GM23338 (cell line): ENCODE measurements around the gene A1BG. TPM values are rescaled to one million over a fixed set of nuclear protein-coding genes. Genes with fewer than 3 reads are reported as not detected.

Source experiments
- ATAC-seq: fragments of 200-7000 bp; cut with Tn5 transposase; 3 replicates; pipeline ENCODE4 v1.9.1; 2020
- DNase-seq: peaks from one replicate; pipeline ENCODE4 v3.0.0-alpha.2; 2015; ENCODE audit warnings: low spot score
- H2AFZ ChIP-seq: fragments of 200-600 bp; sonication (generic); 2 replicates; pipeline ENCODE4 v1.8.0; 2016; ENCODE audit warnings: antibody characterized with exemption, mild to moderate bottlenecking, moderate library complexity
- H3F3A ChIP-seq: fragments of 200-600 bp; sonication (generic); replicated peaks from 2 replicates; pipeline ENCODE4 v1.8.0; 2017; ENCODE audit warnings: antibody characterized with exemption, mixed run types, low read depth
- H3K27ac ChIP-seq: fragments of 200-600 bp; sonication (generic); 2 replicates; pipeline ENCODE4 v1.6.1; 2016; ENCODE audit warnings: low read depth
- H3K27me3 ChIP-seq: fragments of 200-600 bp; sonication (generic); 2 replicates; pipeline ENCODE4 v1.8.0; 2016; ENCODE audit warnings: mild to moderate bottlenecking, mixed run types, moderate library complexity; ENCODE audit not compliant: insufficient read depth
- H3K36me3 ChIP-seq: fragments of 200-600 bp; sonication (generic); 2 replicates; pipeline ENCODE4 v1.8.0; 2016; ENCODE audit warnings: mild to moderate bottlenecking; ENCODE audit not compliant: insufficient read depth
- H3K4me1 ChIP-seq: fragments of 200-600 bp; sonication (generic); 2 replicates; pipeline ENCODE4 v1.8.0; 2016; ENCODE audit warnings: mild to moderate bottlenecking, moderate library complexity; ENCODE audit not compliant: insufficient read depth
- H3K4me2 ChIP-seq: fragments of 200-600 bp; sonication (generic); 2 replicates; pipeline ENCODE4 v1.7.1; 2017; ENCODE audit warnings: mixed run types
- H3K4me3 ChIP-seq: fragments of 200-600 bp; sonication (generic); 2 replicates; pipeline ENCODE4 v1.6.1; 2016; ENCODE audit warnings: mixed run types
- H3K79me2 ChIP-seq: fragments of 200-600 bp; sonication (generic); replicated peaks from 2 replicates; pipeline ENCODE4 v1.8.0; 2017; ENCODE audit warnings: mild to moderate bottlenecking; ENCODE audit not compliant: insufficient read depth
- H3K9me2 ChIP-seq: fragments of 200-600 bp; sonication (generic); 2 replicates; pipeline ENCODE4 v1.8.0; 2017; ENCODE audit not compliant: insufficient read depth
- H4K20me1 ChIP-seq: fragments of 200-600 bp; sonication (generic); replicated peaks from 2 replicates; pipeline ENCODE4 v1.8.0; 2017; ENCODE audit warnings: mild to moderate bottlenecking; ENCODE audit not compliant: insufficient read depth
- H3K27ac Mint-ChIP-seq: 2 replicates; pipeline ENCODE4 v1.8.0; 2020; ENCODE audit warnings: inconsistent platforms, mild to moderate bottlenecking, moderate library complexity, mixed read lengths
- H3K27me3 Mint-ChIP-seq: 3 replicates; pipeline ENCODE4 v1.8.0; 2022; ENCODE audit warnings: low read depth, mild to moderate bottlenecking, moderate library complexity, mixed read lengths, inconsistent platforms; ENCODE audit not compliant: insufficient read depth, poor library complexity
- H3K36me3 Mint-ChIP-seq: 3 replicates; pipeline ENCODE4 v1.8.0; 2021; ENCODE audit warnings: low read depth, mild to moderate bottlenecking, inconsistent platforms, moderate library complexity, mixed read lengths
- H3K4me1 Mint-ChIP-seq: 3 replicates; pipeline ENCODE4 v1.8.0; 2020; ENCODE audit warnings: mild to moderate bottlenecking, inconsistent platforms, mixed read lengths
- H3K4me3 Mint-ChIP-seq: 3 replicates; pipeline ENCODE4 v1.8.0; 2021; ENCODE audit warnings: moderate library complexity, mild to moderate bottlenecking, inconsistent platforms, mixed read lengths
- H3K9me3 Mint-ChIP-seq: 3 replicates; pipeline ENCODE4 v1.8.0; 2020; ENCODE audit warnings: moderate library complexity, mild to moderate bottlenecking, inconsistent platforms, mixed read lengths
- CREB1 ChIP-seq: fragments of 250-450 bp; sonication (Bioruptor Pico); IDR thresholded peaks from 2 replicates; pipeline ENCODE4 v1.5.0; 2020; ENCODE audit warnings: low read depth, mild to moderate bottlenecking, moderate library complexity
- ETS1 ChIP-seq: IDR thresholded peaks from 2 replicates; pipeline ENCODE4 v1.6.1; 2016; ENCODE audit warnings: antibody characterized with exemption
- EZH2 ChIP-seq: fragments of 200-600 bp; sonication (generic); IDR thresholded peaks from one replicate; pipeline ENCODE4 v1.8.0; 2017; ENCODE audit warnings: antibody characterized with exemption, mild to moderate bottlenecking, low read depth; ENCODE audit not compliant: unreplicated experiment
- EZH2phosphoT487 ChIP-seq: fragments of 200-600 bp; sonication (generic); IDR thresholded peaks from one replicate; pipeline ENCODE4 v1.8.1; 2018; ENCODE audit warnings: antibody characterized with exemption; ENCODE audit not compliant: unreplicated experiment
- JUNB ChIP-seq: IDR thresholded peaks from one replicate; pipeline ENCODE4 v1.6.1; 2016; ENCODE audit warnings: antibody characterized with exemption; ENCODE audit not compliant: unreplicated experiment
- NANOG ChIP-seq: IDR thresholded peaks from 2 replicates; pipeline ENCODE4 v1.6.1; 2016; ENCODE audit warnings: antibody characterized with exemption, borderline replicate concordance
- POLR2AphosphoS5 ChIP-seq: IDR thresholded peaks from 2 replicates; pipeline ENCODE4 v1.6.1; 2016; ENCODE audit warnings: antibody characterized with exemption, low read depth
- REST ChIP-seq: IDR thresholded peaks from one replicate; pipeline ENCODE4 v1.6.1; 2018; ENCODE audit warnings: antibody characterized with exemption; ENCODE audit not compliant: unreplicated experiment
- STAT1 ChIP-seq: IDR thresholded peaks from one replicate; pipeline ENCODE4 v1.6.1; 2016; ENCODE audit warnings: antibody characterized with exemption; ENCODE audit not compliant: unreplicated experiment
- ZNF114 ChIP-seq: fragments of 250-450 bp; sonication (Bioruptor Pico); IDR thresholded peaks from 2 replicates; pipeline ENCODE4 v1.5.0; 2020; ENCODE audit warnings: mild to moderate bottlenecking, moderate library complexity
- ZNF331 ChIP-seq: fragments of 250-450 bp; sonication (Bioruptor Pico); IDR thresholded peaks from 2 replicates; pipeline ENCODE4 v1.5.0; 2020; ENCODE audit warnings: low read depth, mild to moderate bottlenecking, moderate library complexity
- polyA plus RNA-seq: library from polyadenylated mRNA; unstranded; fragments of >200 nt; fragmentation: Nextera tagmentation; extraction: Ambion mirVana; gene quantifications from 2 replicates; pipeline ENCODE4 v1.2.1, GENCODE V29; 2016
- total RNA-seq: library from RNA; depleted of rRNA; stranded (reverse); fragments of >200 nt; shearing (Covaris generic); gene quantifications from 2 replicates; pipeline ENCODE4 v1.2.3, GENCODE V29; 2014

A1BG gene
- total and polyA plus RNA-seq, 2 experiments from 2014 or later: 17.7 to 43.5 TPM

DNA sequence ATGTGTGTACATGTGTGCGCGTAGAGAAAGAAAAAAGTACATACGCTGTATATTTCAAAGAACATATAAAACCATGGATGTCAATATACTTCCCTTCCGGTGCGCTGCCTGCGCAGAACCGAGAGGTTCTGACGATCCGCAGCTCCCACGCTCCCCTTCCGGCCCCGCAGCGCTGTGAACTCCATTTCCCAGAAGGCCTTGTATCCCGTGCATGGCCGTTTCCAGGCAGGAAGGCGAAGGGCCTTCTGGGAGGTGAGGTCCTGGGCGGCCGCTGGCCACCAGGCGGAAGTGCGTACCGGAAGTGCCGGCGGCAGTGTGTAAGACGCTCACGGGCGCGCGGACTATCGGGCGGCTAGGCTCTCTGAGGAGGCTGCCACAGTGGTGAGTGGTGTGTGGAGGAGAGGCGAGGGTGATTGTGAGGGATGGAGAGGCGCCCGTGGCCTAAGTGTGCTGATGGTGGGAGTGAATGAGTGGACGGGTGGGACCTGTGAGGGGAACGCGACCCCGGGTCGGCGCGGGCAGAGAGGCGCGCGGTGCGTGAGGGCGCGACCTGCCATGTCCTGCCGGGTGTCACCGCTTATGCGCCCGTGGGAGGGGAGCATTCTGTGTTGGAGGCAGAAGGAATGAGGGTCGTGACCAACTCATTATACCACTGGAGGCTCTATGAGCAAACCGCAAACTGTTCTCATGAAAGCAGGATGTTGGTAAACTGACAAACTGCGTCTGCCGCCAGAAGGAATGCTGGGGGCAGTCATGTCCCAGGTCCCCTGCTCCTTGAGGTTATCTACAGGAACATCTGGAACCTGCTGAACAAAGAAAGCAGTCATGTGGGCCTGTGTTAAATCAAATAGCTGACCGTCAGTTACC lies 48.0 kb downstream of the A1BG start, which contains the start of gene ERVK3-1:
Gene ERVK3-1, plus strand, starts transcription at position 313 of the 867 bp plus-strand sequence. CDS start 6,792 bp downstream, outside the sequence.
- peak; percentile 98 for ATAC-seq
- peaks cover 6% of the 10 kb centered on the region; the same call in 1 of the 2 replicates for H3K4me1 ChIP-seq
- peaks cover 8% of the 10 kb centered on the region; the same call in 1 of the 2 replicates for H3F3A ChIP-seq
- H3K36me3 Mint-ChIP-seq: peaks cover 48% of the 10 kb centered on the region
- H3K4me3 ChIP-seq: peak within 1 kb of the TSS; percentile 71
- no peaks in the 10 kb centered on the region for H3K27me3 ChIP-seq
- H3K27ac ChIP-seq: peak within 1 kb of the TSS; percentile 9; the same call in 1 of the 2 replicates
- peak within 1 kb of the TSS; percentile 97 for H3K4me3 Mint-ChIP-seq
- peak within 1 kb of the TSS; percentile 97 for H3K27ac Mint-ChIP-seq
- H3K79me2 ChIP-seq: peaks cover 15% of the 10 kb centered on the region
- no peaks in the 10 kb centered on the region for H3K9me2 ChIP-seq
- TF ChIP-seq POLR2AphosphoS5 (peak; percentile 99), CREB1 (CRISPR knock-in tag) (peak; percentile 70), STAT1 (no peak), ETS1 (peak; percentile 99)
- H3K36me3 ChIP-seq: 0 out of 2 replicates have a peak, but pooled peaks cover 3% of the 10 kb centered on the region
- peaks cover 6% of the 10 kb centered on the region for H3K27me3 Mint-ChIP-seq
- peak within 1 kb of the TSS; percentile 82 for H2AFZ ChIP-seq
- peaks cover 25% of the 10 kb centered on the region for H4K20me1 ChIP-seq
- DNase-seq: peak; percentile 99
- no peaks in the 10 kb centered on the region for H3K9me3 Mint-ChIP-seq
- H3K4me2 ChIP-seq: peak within 1 kb of the TSS; percentile 85
- peaks cover 13% of the 10 kb centered on the region for H3K4me1 Mint-ChIP-seq

GRCh38 chr19:58304748-58305064 lies 48.6 kb downstream of the A1BG start:
- Histone ChIP-seq H3K79me2 (peaks cover 20% of the 10 kb centered on the region), H4K20me1 (peaks cover 31% of the 10 kb centered on the region), H3K4me3 (peak overlapping the region; percentile 71), H3K9me2 (no peaks in the 10 kb centered on the region), H3F3A (peaks cover 12% of the 10 kb centered on the region; the same call in 1 of the 2 replicates), H3K27me3 (no peaks in the 10 kb centered on the region), H3K27ac (no peak overlapping the region), H3K36me3 (0 out of 2 replicates have a peak, but pooled peaks cover 3% of the 10 kb centered on the region), H2AFZ (no peak overlapping the region), H3K4me2 (peak overlapping the region; percentile 65), H3K4me1 (peaks cover 6% of the 10 kb centered on the region; the same call in 1 of the 2 replicates)
- TF ChIP-seq REST: no peak
- TF ChIP-seq ZNF331: no peak
- no peak for TF ChIP-seq ZNF114 (CRISPR knock-in tag)
- no peak for TF ChIP-seq EZH2phosphoT487
- TF ChIP-seq CREB1 (CRISPR knock-in tag): no peak
- no peak for TF ChIP-seq EZH2
- no peak for TF ChIP-seq STAT1
- no peak for TF ChIP-seq POLR2AphosphoS5
- no peak for TF ChIP-seq NANOG
- no peak for TF ChIP-seq ETS1
- TF ChIP-seq JUNB: no peak
- peak overlapping the region; percentile 30 for H3K27ac Mint-ChIP-seq
- peak overlapping the region; percentile 97 for H3K4me3 Mint-ChIP-seq
- H3K36me3 Mint-ChIP-seq: peaks cover 54% of the 10 kb centered on the region
- H3K4me1 Mint-ChIP-seq: peaks cover 13% of the 10 kb centered on the region; the same call in 2 of the 3 replicates
- H3K27me3 Mint-ChIP-seq: peaks cover 3% of the 10 kb centered on the region
- DNase-seq (peak; percentile 52), ATAC-seq (peak; percentile 51)
- no peaks in the 10 kb centered on the region for H3K9me3 Mint-ChIP-seq
